Measurements from ENCODE around the gene ITFG1.

The ITFG1 gene

DNA sequence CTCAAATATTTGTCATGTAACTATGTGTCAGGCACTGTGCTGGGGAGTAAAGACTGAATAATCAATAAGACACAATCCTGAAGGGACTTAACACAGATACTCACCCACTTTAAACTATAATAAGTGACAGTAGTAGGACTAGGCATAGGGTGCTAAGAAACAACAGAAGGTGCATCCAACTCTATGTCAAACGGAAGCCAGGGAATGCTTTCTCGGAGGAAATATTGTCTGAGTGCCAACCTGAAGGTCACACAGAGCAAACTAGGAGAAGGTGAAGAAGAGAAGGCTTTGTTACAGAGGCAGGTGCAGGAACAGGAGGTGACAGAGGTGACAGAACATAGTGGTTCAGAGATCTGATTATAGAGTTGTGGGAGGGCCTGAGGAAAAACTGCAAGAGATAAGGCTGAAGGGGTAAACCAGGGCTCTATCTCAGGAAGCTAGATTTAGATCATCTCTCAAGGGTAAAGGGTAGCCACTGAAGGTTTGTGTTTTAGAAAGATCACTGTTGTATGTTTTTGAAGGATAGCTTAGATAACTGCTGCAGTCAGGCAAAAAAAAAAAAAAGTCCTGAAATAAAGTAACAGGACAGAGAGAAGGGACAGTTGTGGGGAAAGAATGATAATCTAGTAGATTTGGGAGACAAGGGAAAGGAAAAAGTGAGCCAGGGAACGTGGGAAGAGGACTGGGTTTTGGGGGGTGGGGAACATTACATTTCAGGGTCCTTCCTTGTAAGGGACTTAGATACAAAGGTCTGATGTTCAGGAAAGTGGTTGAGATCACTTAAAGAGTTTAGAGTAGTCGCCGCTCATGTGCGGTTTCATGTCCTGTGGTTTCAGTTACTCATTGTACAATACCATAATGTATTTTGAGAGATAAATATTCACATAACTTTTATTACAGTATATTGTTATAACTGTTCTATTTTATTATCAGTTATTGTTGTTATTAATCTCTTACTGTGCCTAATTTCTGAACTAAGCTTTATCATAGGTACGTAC, 231.5 kb downstream of the ITFG1 start:
- no peaks in the 10 kb centered on the region for H3F3A ChIP-seq (ENCODE audit: control insufficient read depth, insufficient read depth)
- no peaks in the 10 kb centered on the region for H4K20me1 ChIP-seq (ENCODE audit: control insufficient read depth, insufficient read depth, low read depth, low read length)
- H3K4me1 ChIP-seq (ENCODE audit: control insufficient read depth, low read length) = no peaks in the 10 kb centered on the region
- no peak overlapping the region for H3K4me2 ChIP-seq (ENCODE audit: low read length)
- no peaks in the 10 kb centered on the region for H3K27me3 ChIP-seq (ENCODE audit: control insufficient read depth, low read length)
- H3K9me3 ChIP-seq (ENCODE audit: control insufficient read depth, insufficient read depth, low read length) = no peaks in the 10 kb centered on the region
- TF ChIP-seq EZH2phosphoT487 (IDR thresholded peaks at IDR 0.05; ENCODE audit: borderline replicate concordance, low read length) = no peak
- TF ChIP-seq, protein P1, sequence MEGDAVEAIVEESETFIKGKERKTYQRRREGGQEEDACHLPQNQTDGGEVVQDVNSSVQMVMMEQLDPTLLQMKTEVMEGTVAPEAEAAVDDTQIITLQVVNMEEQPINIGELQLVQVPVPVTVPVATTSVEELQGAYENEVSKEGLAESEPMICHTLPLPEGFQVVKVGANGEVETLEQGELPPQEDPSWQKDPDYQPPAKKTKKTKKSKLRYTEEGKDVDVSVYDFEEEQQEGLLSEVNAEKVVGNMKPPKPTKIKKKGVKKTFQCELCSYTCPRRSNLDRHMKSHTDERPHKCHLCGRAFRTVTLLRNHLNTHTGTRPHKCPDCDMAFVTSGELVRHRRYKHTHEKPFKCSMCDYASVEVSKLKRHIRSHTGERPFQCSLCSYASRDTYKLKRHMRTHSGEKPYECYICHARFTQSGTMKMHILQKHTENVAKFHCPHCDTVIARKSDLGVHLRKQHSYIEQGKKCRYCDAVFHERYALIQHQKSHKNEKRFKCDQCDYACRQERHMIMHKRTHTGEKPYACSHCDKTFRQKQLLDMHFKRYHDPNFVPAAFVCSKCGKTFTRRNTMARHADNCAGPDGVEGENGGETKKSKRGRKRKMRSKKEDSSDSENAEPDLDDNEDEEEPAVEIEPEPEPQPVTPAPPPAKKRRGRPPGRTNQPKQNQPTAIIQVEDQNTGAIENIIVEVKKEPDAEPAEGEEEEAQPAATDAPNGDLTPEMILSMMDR (IDR thresholded peaks at IDR 0.05; ENCODE audit: low read depth, low read length, poor library complexity, severe bottlenecking) = no peak
- H3K36me3 ChIP-seq (ENCODE audit: control insufficient read depth, low read length) = no peaks in the 10 kb centered on the region
- H3K27ac ChIP-seq (ENCODE audit: low read depth, low read length) = no peak overlapping the region
- H3K9me2 ChIP-seq (replicated peaks; ENCODE audit: control insufficient read depth, low read length) = no peaks in the 10 kb centered on the region
- no peak overlapping the region for H3K4me3 ChIP-seq (ENCODE audit: low read length)
- H3K79me2 ChIP-seq (ENCODE audit: control insufficient read depth, low read length) = no peaks in the 10 kb centered on the region

GRCh38 chr16:47228241-47228640, 232.6 kb downstream of the ITFG1 start:
- H3K4me1 ChIP-seq (ENCODE audit: control insufficient read depth, low read length) = no peaks in the 10 kb centered on the region
- H3K9me2 ChIP-seq (replicated peaks; ENCODE audit: control insufficient read depth, low read length) = no peaks in the 10 kb centered on the region
- H3K79me2 ChIP-seq (ENCODE audit: control insufficient read depth, low read length) = no peaks in the 10 kb centered on the region
- no peaks in the 10 kb centered on the region for H3F3A ChIP-seq (ENCODE audit: control insufficient read depth, insufficient read depth)
- no peaks in the 10 kb centered on the region for H3K9me3 ChIP-seq (ENCODE audit: control insufficient read depth, insufficient read depth, low read length)
- no peak overlapping the region for H3K4me2 ChIP-seq (ENCODE audit: low read length)
- H3K27me3 ChIP-seq (ENCODE audit: control insufficient read depth, low read length) = no peaks in the 10 kb centered on the region
- no peak overlapping the region for H3K27ac ChIP-seq (ENCODE audit: low read depth, low read length)
- no peak overlapping the region for H3K4me3 ChIP-seq (ENCODE audit: low read length)
- no peaks in the 10 kb centered on the region for H3K36me3 ChIP-seq (ENCODE audit: control insufficient read depth, low read length)
- no peaks in the 10 kb centered on the region for H4K20me1 ChIP-seq (ENCODE audit: control insufficient read depth, insufficient read depth, low read depth, low read length)
- TF ChIP-seq EZH2phosphoT487 (IDR thresholded peaks at IDR 0.05; ENCODE audit: borderline replicate concordance, low read length) = no peak
- TF ChIP-seq, protein P1 (IDR thresholded peaks at IDR 0.05; ENCODE audit: low read depth, low read length, poor library complexity, severe bottlenecking) = no peak

DNA sequence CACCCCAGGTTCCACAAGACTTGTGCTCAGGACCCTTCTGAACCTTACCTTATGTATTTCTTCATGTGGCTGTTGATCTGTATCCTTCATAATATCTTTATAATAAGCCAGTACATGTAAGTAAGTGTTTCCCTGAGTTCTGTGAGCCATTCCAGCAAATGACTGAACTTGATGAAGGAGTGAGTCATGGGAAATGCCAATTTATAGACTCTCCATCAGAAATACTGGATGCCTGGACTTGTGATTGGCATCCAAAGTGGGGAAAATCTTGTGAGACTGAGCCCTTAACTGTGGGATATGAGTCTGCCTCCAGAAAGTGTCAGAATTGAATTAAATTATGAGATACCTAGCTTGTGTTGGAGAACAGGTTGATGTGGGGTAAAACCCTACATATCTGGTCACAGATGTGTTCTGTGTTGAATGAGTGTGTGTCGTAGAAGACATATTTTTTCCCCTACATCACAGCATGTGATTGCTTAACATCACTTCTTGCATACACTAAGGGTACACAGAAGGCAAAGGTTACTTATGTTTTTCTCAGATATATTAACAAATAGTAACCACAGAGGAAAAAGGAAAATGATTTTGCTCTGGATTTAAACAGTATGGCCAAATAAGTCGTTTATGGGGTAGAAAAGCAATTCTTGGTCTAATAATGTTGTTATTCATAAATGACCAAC, 247.0 kb downstream of the ITFG1 start:
- H3F3A ChIP-seq (ENCODE audit: control insufficient read depth, insufficient read depth) = no peaks in the 10 kb centered on the region
- no peaks in the 10 kb centered on the region for H3K9me3 ChIP-seq (ENCODE audit: control insufficient read depth, insufficient read depth, low read length)
- no peak overlapping the region for H3K27ac ChIP-seq (ENCODE audit: low read depth, low read length)
- no peaks in the 10 kb centered on the region for H3K79me2 ChIP-seq (ENCODE audit: control insufficient read depth, low read length)
- H3K4me3 ChIP-seq (ENCODE audit: low read length) = no peak overlapping the region
- no peaks in the 10 kb centered on the region for H3K9me2 ChIP-seq (replicated peaks; ENCODE audit: control insufficient read depth, low read length)
- TF ChIP-seq, protein P1 (IDR thresholded peaks at IDR 0.05; ENCODE audit: low read depth, low read length, poor library complexity, severe bottlenecking) = no peak
- TF ChIP-seq EZH2phosphoT487 (IDR thresholded peaks at IDR 0.05; ENCODE audit: borderline replicate concordance, low read length) = no peak
- no peak overlapping the region for H3K4me2 ChIP-seq (ENCODE audit: low read length)
- H3K36me3 ChIP-seq (ENCODE audit: control insufficient read depth, low read length) = peaks cover 8% of the 10 kb centered on the region
- no peaks in the 10 kb centered on the region for H3K4me1 ChIP-seq (ENCODE audit: control insufficient read depth, low read length)
- H4K20me1 ChIP-seq (ENCODE audit: control insufficient read depth, insufficient read depth, low read depth, low read length) = no peaks in the 10 kb centered on the region
- no peaks in the 10 kb centered on the region for H3K27me3 ChIP-seq (ENCODE audit: control insufficient read depth, low read length)
